Mucosa of rectum (tissue), 2 donors: ENCODE results near the gene TMEM204.
A peak's percentile ranks its signal among the peaks of the same experiment; 100 is the strongest.

ENCODE experiments used
- H3K27ac ChIP-seq, 2 donors: one replicate each; pipeline ENCODE4 v1.7.0; 2013; ENCODE audit warnings: inconsistent platforms in 2 of 2, low read depth in 2 of 2, low read length in 2 of 2
- H3K27me3 ChIP-seq, 2 donors: one replicate each; pipeline ENCODE4 v1.7.0; 2013; ENCODE audit warnings: low read length in 2 of 2; ENCODE audit not compliant: control insufficient read depth in 2 of 2, insufficient read depth in 2 of 2
- H3K36me3 ChIP-seq, 2 donors: one replicate each; pipeline ENCODE4 v1.7.0; 2013; ENCODE audit warnings: low read length in 2 of 2; ENCODE audit not compliant: control insufficient read depth in 2 of 2, insufficient read depth in 2 of 2
- H3K4me1 ChIP-seq, 2 donors: one replicate each; pipeline ENCODE4 v1.7.0; 2013; ENCODE audit warnings: low read length in 2 of 2, mild to moderate bottlenecking in 1 of 2; ENCODE audit not compliant: control insufficient read depth in 2 of 2, insufficient read depth in 2 of 2
- H3K4me3 ChIP-seq, 2 donors: one replicate each; pipeline ENCODE4 v1.7.0; 2013; ENCODE audit warnings: low read length in 2 of 2
- H3K9ac ChIP-seq, 2 donors: one replicate each; pipeline ENCODE4 v1.7.0; 2013; ENCODE audit warnings: low read length in 2 of 2, low read depth in 1 of 2, mild to moderate bottlenecking in 1 of 2
- H3K9me3 ChIP-seq, 2 donors: one replicate each; pipeline ENCODE4 v1.7.0; 2013; ENCODE audit warnings: low read length in 2 of 2; ENCODE audit not compliant: control insufficient read depth in 2 of 2
- donor health status: healthy.
- donor health status: Normal muscosa, but diverticular disease.

The TMEM204 gene

DNA sequence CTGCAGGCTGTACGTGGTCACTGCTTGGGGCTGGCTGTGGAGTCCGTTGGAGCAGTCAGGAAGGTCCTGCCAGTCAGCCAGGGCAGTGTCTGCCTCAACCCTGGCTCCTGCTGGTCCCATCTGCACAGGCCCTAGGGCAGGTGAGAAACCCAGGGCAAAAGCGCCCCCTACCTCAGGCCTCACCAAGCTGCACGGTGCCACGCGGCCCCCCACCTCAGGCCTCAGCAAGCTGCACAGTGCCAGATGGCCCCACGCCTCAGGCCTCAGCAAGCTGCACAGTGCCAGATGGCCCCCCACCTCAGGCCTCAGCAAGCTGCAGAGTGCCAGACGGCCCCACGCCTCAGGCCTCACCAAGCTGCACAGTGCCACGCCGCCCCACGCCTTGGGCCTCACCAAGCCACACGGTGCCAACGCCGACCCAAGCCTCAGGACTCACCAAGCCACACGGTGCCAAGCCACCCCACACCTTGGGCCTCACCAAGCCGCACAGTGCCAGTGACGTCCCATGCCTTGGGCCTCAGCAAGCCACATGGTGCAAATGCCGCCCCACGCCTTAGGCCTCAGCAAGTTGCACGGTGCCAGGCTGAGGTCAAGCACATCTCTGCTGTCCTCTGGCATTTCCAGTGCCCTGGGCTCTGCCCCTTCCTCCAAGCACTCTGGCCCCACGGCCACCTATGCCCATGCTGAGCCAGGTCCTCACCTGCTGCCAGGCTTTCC lies 5.5 kb downstream of the TMEM204 start:
- no peak overlapping the region for H3K4me3 ChIP-seq
- no peak overlapping the region for H3K27ac ChIP-seq
- no peaks in the 10 kb centered on the region for H3K9me3 ChIP-seq
- peaks cover 9 to 27% of the 10 kb centered on the region in 2 donors for H3K36me3 ChIP-seq
- H3K27me3 ChIP-seq = no peaks in the 10 kb centered on the region
- H3K4me1 ChIP-seq = peaks cover 3 to 15% of the 10 kb centered on the region in 2 donors
- no peak overlapping the region for H3K9ac ChIP-seq

DNA sequence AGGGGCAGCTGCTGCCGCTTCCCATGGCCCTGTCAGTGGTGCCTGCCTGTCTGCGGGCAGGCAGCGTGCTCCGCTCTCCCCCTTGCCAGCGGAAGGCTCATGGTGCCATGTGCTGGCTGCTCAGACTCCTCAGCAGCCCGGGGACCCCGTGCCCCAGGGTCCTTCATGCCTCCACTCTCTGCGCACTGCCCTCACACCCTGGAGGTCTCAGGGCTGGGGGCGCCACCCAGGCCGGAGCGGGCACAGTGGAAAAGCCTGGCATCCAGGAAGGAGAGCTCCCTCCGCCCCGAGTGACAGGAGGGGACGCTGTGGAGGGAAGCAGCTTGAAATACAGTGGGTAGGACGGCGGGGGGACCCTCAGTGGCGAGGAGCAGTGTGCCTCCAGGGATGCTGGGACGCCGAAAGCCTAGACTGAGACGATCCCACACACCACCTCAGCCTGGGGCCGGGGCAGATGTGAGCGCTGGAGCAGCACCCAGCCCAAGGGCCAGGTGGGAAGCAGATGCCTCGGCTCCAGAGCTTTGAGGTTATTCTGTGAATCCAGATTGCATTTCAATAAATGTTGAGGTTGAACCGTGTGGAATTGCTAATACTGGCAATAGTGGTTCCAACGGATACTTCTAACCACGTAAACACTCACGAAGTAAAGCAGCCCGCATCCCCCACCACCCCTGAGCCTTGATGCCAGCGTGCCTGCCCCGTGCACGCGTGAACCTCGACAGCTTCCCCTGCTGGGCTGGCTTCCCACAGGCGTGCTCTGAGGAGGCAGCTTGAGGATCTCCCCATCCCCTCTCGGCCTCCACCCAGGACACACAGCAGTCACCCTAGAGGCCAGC lies 6.5 kb downstream of the TMEM204 start:
- peaks cover 9 to 27% of the 10 kb centered on the region in 2 donors for H3K36me3 ChIP-seq
- H3K27me3 ChIP-seq = no peaks in the 10 kb centered on the region
- no peak overlapping the region for H3K9ac ChIP-seq
- no peaks in the 10 kb centered on the region for H3K9me3 ChIP-seq
- no peak overlapping the region for H3K27ac ChIP-seq
- H3K4me3 ChIP-seq = no peak overlapping the region
- H3K4me1 ChIP-seq = peaks cover 3 to 15% of the 10 kb centered on the region in 2 donors

DNA sequence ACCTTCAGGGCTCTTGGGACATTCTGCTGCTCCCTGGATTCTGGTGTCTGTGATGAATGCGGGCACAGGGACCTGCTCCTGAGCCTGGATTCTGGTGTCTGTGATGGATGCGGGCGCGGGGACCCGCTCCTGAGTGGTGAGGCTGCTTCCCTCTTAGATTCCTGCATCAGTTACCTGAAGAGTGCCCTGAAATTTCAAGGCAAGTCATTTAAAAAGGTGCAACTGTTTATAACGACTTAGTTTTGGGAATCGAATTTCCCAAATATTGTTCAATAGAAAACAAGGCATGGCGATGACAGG lies 7.0 kb downstream of the TMEM204 start:
- Histone ChIP-seq H3K27me3 (no peaks in the 10 kb centered on the region), H3K27ac (no peak overlapping the region), H3K9me3 (no peaks in the 10 kb centered on the region), H3K9ac (no peak overlapping the region), H3K4me3 (no peak overlapping the region), H3K4me1 (peaks cover 5 to 19% of the 10 kb centered on the region in 2 donors), H3K36me3 (peaks cover 9 to 27% of the 10 kb centered on the region in 2 donors)

DNA sequence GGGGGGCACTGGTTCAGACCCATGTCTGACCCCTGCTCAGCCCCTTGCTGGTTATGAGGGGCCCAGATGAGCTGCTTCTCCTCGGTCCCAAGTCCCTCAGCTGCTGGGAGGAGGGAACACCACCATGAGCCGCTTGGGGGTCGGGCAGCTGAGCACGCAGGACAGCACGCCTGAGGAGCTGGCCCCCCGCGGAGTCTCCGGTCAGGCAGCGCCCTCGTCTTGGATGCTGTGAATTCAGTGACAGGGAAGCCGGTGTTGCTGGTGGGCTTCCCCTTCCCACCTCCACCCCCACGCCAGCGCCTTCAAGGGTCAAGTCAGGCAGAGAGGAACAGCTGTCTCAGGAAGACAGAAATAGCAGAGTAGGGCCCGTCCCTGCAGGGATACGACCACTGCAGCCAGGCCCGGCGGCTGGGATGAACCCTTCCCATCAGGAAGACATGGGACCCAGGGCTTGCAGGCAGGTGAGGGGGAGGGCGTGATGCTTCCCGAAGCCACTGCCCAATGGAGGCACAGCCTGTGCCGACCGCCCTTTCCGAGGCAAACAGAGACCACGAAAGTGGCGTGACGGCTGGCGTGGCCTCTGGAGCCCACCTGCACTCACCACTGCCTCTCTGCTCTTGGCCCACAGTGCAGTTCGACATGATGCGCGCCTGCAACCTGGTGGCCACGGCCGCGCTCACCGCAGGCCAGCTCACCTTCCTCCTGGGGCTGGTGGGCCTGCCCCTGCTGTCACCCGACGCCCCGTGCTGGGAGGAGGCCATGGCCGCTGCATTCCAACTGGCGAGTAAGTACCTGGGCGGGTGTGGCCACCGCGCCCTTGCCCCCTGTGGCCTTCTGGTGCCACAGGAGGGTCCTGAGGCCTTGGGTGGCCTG lies 8.1 kb downstream of the TMEM204 start:
- Histone ChIP-seq H3K27ac (no peak overlapping the region), H3K9ac (no peak overlapping the region), H3K36me3 (peaks cover 9 to 25% of the 10 kb centered on the region in 2 donors), H3K9me3 (no peaks in the 10 kb centered on the region), H3K4me1 (peaks cover 12 to 26% of the 10 kb centered on the region in 2 donors), H3K4me3 (no peak overlapping the region), H3K27me3 (no peaks in the 10 kb centered on the region)

DNA sequence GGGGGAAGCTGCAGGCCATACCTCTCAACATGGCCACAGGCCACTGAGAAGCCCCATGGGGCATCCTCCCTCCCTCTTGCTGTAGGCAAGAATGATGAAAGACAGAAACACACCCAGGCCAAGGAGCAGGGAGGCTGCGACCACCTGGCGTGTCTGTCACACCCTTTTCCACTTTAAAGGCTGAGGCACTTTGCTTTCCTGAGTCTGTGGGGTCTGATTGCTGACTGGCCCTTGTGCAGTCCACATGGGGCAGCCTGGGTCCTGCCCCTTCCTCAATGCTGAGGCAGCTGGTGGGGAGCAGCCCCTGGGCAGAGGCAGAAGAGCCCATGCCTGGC lies 8.7 kb downstream of the TMEM204 start:
- H3K9ac ChIP-seq = no peak overlapping the region
- H3K4me1 ChIP-seq = peaks cover 12 to 24% of the 10 kb centered on the region in 2 donors
- no peaks in the 10 kb centered on the region for H3K27me3 ChIP-seq
- H3K9me3 ChIP-seq = no peaks in the 10 kb centered on the region
- H3K27ac ChIP-seq = no peak overlapping the region
- H3K36me3 ChIP-seq = peaks cover 9 to 19% of the 10 kb centered on the region in 2 donors
- no peak overlapping the region for H3K4me3 ChIP-seq

DNA sequence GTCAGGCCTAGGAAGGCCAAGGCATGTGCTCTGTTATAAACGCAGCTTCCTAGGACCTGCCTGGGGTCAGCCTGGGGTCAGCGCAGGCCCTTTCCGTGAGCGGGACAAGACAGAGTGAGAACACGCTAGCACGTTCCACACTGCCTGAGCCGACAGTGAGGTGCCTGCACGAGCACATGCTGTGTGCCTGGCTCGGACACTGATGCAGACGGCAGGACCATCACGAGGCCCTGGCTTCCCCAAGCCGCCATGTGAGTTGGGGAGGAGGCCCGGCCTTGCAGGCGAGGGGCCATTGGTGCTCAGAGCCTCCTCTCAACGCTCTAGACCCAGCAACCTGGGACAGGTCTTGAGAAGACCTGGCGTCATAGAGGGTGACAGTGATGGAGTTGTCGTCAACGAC lies 9.1 kb downstream of the TMEM204 start:
- peaks cover 6 to 18% of the 10 kb centered on the region in 2 donors for H3K36me3 ChIP-seq
- H3K27me3 ChIP-seq = no peaks in the 10 kb centered on the region
- no peak overlapping the region for H3K9ac ChIP-seq
- H3K4me1 ChIP-seq = peaks cover 12 to 24% of the 10 kb centered on the region in 2 donors
- H3K4me3 ChIP-seq = no peak overlapping the region
- peak overlapping the region in 1 of 2 donors; percentile 10 for H3K27ac ChIP-seq
- H3K9me3 ChIP-seq = no peaks in the 10 kb centered on the region

DNA sequence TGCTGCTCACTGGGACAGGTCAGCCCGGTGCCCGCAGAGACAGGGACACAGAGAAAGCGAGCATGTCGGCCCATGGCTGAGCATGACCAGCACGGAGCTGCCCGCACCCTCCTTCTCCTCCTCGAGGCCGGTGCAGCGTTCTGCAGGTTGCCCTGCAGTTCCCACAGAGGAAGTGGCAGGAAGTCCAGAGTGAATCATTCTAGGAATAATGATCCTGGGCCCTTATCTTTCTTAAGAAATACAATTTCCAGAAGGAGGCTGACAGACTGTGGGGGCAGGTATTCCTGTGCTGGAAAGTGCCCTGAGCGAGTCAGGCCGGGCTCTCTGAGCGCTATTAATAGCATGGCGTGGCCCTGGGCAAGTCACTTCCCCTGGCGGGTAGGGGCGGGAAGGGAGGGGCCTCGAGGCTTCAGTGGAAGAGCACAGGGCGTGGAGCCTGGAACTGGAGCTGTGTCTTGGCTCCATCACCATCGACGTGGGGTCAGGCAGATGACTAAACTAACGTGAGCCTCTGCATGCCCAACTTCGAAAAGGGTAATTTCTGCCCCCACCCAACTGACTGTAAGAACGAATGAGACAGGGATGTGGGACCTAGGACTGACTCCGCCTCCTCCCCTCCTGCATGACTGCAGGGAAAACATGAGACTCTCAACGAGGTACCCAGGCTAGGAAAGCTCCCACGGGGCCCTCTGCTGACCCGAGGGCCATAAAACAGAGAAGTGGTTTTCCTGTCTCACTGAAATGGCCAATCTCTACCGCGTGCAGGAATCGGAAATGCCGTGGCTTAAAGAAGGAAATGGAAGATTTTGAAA lies 9.8 kb downstream of the TMEM204 start:
- H3K4me3 ChIP-seq = no peak overlapping the region
- H3K9ac ChIP-seq = no peak overlapping the region
- H3K27me3 ChIP-seq = no peaks in the 10 kb centered on the region
- no peaks in the 10 kb centered on the region for H3K9me3 ChIP-seq
- peaks cover 6 to 17% of the 10 kb centered on the region in 2 donors for H3K36me3 ChIP-seq
- peak overlapping the region in 1 of 2 donors; percentile 10 for H3K27ac ChIP-seq
- peaks cover 12 to 23% of the 10 kb centered on the region in 2 donors for H3K4me1 ChIP-seq

DNA sequence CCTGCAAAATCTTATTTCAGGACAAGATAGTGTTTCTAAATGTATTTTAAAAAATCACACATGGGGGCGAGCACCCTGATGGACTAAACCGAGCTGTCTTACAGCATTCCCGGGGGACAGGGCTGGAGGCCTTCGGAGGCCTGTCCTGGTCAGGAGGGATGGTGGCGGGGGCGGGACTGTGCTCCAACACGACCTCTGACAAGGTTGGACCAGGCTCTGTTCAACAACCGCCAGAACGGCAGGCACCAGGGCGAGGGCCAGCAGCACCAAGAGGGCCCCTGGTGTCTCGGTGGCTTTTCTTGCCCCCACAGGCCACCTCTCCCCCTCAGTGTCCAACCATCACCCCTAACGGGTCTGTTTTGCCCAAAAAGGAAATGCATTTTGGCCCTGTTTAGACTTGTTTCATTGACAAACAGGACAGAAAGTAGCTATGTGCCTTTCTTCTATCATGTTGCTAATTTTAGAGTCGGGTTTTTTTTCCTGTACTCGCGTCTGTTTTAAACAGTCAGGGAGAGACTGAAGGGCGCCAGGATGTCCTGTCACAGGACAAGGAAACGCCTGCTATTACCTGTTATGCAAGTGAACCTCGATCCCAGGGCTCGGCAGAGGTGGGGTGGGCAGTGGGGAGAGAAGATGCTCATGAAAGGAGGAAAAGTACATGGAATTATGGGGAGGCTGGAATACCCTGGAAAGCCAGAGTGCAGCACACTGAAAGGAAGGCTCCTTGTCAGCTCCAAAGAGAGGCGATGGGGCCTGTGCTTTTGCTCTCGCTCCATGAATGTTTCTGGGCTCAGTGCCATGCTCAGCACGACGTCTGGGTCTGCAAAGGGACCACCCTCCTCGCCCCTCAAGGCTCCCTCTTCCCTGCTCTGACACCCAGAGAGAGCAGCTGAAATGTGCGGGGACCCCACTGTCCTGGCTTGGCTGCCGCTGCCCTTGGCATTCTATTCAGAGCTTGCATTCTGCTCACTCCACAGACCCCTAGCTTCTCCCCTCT lies 11.9 kb downstream of the TMEM204 start:
- Histone ChIP-seq H3K27ac (peak overlapping the region; percentile 58 to 73), H3K9ac (peak overlapping the region; percentile 21 to 58), H3K4me3 (no peak overlapping the region), H3K36me3 (peaks cover 2 to 9% of the 10 kb centered on the region in 2 donors), H3K9me3 (no peaks in the 10 kb centered on the region), H3K27me3 (no peaks in the 10 kb centered on the region), H3K4me1 (peaks cover 12 to 22% of the 10 kb centered on the region in 2 donors)

DNA sequence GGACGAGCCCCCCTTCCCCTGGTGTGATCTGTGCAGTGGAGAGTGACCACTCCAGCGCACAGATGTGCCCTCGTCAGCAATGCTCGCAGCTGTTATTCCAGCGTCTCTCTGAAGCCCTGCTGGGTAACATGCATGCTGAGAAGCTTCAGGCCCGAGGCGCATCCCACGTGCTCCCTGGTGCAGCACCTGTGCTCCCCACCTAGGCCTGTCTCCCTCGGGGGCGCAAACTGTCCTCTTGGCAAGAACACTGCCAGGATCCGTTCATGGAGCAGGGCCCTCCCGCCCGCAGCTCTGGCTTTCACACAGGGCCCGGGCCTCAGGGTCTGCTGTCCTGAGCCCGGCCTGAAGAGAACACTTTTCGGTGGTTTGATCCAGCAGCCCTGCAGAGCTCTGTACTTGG lies 13.0 kb downstream of the TMEM204 start:
- H3K9me3 ChIP-seq = no peaks in the 10 kb centered on the region
- no peak overlapping the region for H3K9ac ChIP-seq
- peaks cover 2 to 4% of the 10 kb centered on the region in 2 donors for H3K36me3 ChIP-seq
- peak overlapping the region in 1 of 2 donors; percentile 73 for H3K27ac ChIP-seq
- H3K4me1 ChIP-seq = peaks cover 12 to 22% of the 10 kb centered on the region in 2 donors
- H3K4me3 ChIP-seq = no peak overlapping the region
- H3K27me3 ChIP-seq = no peaks in the 10 kb centered on the region
